Measurements from ENCODE around the gene GPATCH11. TPM values are rescaled to one million over a fixed set of nuclear protein-coding genes. Genes with fewer than 3 reads are reported as not detected.
A peak's percentile ranks its signal among the peaks of the same experiment; 100 is the strongest.

Gene GPATCH11
- total RNA-seq (ENCODE audit: low replicate concordance): 8.5 and 14.0 TPM in 2 replicates

GRCh38 chr2:37083873-37084794 lies at the start of gene GPATCH11, which contains the start of gene HEATR5B:
Gene GPATCH11 (plus strand): TSS chr2:37084518. CDS start chr2:37088382, 3,864 bp downstream.
Gene HEATR5B (minus strand): TSS chr2:37084372. CDS start chr2:37083414, 958 bp downstream.
- peak within 1 kb of the TSS; percentile 100 for H3K4me3 ChIP-seq (ENCODE audit: low read depth, low read length)
- TF ChIP-seq CTCF (IDR thresholded peaks at IDR 0.05; ENCODE audit: insufficient read depth, low read length): no peak
- DNase-seq (ENCODE audit: low read depth): peak; percentile 96

DNA sequence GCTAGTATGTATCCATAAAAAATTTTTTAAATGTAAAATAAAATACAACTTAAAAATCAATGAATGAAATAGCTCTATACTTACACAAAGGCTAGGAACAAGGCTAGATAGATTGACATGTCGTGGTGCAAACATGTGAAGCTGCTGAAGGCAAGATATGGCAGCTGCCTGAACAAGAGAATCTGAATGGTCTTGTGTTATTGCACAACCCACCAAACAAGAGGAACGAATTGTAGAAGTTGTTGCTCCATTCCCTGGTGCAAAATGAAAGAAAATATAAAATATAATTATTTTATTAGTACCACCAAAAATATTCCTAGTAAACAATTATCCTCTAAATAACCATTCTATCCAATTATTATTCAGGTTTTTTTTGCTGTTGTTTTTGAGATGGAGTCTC lies 46.5 kb upstream of the GPATCH11 start:
- no peak for DNase-seq (ENCODE audit: low read depth)
- H3K4me3 ChIP-seq (ENCODE audit: low read depth, low read length): no peak overlapping the region
- no peak for TF ChIP-seq CTCF (IDR thresholded peaks at IDR 0.05; ENCODE audit: insufficient read depth, low read length)

DNA sequence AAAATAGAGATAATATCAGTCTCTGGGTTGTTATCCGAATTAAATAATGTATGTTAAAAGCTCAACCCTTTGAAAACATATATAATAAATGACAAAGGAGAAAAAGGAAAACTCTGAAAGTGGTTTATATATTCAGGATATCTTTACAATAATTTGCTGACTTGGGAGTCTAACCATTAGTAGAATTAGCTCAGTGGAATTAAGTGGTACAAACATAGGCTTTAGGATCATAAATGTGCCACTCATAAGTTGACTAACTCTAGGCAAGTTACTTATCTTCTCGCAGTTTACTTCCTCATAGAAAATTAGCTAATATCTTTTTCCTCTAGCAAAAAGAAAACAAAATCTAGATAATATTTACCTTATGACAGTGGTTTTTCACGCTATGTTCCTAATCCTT lies 44.7 kb upstream of the GPATCH11 start:
- H3K4me3 ChIP-seq (ENCODE audit: low read depth, low read length): no peak overlapping the region
- DNase-seq (ENCODE audit: low read depth): no peak
- TF ChIP-seq CTCF (IDR thresholded peaks at IDR 0.05; ENCODE audit: insufficient read depth, low read length): no peak

DNA sequence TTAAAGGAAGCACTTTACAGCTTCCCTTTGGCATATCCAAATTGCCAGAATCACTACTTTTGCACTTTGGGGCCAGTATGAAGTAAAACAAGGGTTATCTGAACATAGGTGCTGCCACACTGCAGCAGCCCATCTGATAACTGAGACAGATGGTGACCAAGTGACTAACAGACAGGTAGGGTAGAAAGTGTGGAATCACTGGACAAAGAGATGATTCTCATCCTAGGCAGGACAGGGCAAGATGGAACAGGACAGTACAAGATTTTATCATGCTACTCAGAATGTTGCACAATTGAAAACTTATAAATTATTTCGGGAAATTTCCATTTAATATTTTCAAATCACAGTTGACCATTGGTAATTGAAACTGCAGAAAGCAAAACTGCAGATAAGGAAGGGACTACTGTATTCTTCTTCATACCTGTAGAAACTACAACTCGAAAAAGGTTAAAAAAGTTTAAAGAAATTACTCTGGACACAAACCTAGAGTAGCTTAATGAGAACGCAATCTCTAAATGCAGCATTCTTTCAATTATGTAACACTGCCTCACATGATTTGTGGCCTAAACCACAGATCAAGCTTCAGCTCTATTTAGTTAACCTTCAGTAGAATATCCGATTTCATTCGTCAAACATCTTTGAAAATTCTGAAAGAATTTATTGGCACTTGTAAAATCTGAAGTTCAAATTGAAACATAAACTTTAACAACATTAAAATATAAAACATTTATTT lies 31.6 kb upstream of the GPATCH11 start:
- DNase-seq (ENCODE audit: low read depth): no peak
- no peak for TF ChIP-seq CTCF (IDR thresholded peaks at IDR 0.05; ENCODE audit: insufficient read depth, low read length)
- H3K4me3 ChIP-seq (ENCODE audit: low read depth, low read length): no peak overlapping the region

DNA sequence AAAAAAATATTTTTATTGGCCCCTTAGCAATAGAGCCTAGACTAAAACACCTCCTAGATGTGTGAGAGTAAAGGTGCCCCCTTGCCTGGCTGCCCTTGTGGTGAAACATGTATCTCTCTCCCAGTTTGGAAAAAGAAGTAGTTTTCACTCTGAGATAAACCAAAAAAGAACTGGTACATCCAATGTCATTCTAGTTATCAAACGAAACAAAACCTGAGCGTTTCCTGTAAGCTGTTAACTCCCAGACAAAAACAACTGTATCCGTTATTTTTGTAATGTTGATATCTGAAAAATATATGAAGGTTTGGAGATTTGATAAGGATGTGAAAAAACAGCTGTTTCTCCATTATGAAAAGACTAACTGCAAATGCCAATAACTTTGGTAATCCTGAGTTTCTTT lies 24.5 kb upstream of the GPATCH11 start:
- DNase-seq (ENCODE audit: low read depth): no peak
- no peak for TF ChIP-seq CTCF (IDR thresholded peaks at IDR 0.05; ENCODE audit: insufficient read depth, low read length)
- no peak overlapping the region for H3K4me3 ChIP-seq (ENCODE audit: low read depth, low read length)

DNA sequence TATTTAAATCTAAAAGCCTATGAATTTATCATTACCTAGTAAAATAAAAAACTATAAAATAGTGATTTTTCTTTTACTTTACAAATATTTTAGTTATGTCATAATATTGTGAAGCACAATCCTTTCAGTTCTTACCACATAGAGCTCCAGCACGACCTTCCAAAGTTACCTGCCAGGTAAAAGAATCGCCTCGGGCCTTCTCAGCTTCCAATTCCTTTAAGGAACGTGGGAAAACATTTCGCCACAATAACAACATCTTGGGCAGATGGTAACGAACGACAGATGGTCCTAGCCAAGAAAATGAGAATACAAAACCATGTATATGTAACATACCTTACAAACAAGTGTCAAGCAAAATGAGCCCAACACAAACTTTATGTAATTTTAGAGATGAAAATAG lies 23.9 kb upstream of the GPATCH11 start:
- DNase-seq (ENCODE audit: low read depth): no peak
- TF ChIP-seq CTCF (IDR thresholded peaks at IDR 0.05; ENCODE audit: insufficient read depth, low read length): no peak
- H3K4me3 ChIP-seq (ENCODE audit: low read depth, low read length): no peak overlapping the region

Measured in fibroblast of the aortic adventitia (primary cell).